ENCODE data around the gene SLC37A1. TPM values are rescaled to one million over a fixed set of nuclear protein-coding genes. Genes with fewer than 3 reads are reported as not detected.

Gene SLC37A1
- total RNA-seq, 1 experiment from 2014 or later, result 37.7 TPM

DNA sequence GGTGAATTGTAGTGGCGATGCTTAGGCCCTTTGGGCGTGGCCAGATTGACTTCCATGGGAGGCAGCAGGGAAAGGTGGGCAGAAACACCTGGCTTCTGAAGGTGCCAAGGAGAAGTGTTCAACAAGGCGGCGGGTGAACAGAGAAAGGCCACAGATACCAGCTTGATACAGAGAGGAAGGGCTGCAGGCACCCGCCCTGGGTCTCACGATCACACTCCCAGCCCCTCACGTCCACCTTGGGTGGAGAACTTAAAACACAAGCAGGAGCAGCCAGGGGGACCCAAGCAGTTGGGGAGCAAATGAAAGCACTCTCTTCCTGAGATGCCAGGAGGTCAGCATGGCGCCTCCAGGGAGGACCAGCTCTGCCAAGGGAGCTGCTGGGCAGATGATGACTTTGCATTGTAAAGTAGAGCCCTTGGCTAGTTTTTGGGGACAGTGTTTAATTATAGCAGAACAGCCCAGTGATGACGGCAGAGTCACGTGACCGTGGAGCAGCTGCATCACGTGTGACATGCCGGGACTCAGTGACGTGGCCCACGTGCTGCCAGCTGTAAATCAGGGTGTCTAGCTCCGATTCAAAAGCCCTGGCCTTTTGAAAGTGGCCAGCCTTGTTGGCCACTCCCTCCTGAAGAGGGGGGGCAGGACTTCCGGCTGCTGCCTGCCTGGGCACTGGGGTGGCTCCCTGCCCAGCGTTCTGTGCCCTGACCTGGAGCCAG is 19.0 kb downstream of the SLC37A1 start:
- H3K27ac Mint-ChIP-seq, result peak overlapping the region; percentile 45 to 64 (median 60); a peak in 3 of 7 replicates

More for the DNA sequence above, 19.0 kb downstream of the SLC37A1 start:
- H2BK20ac ChIP-seq (ENCODE audit: low read depth, low read length, poor library complexity, severe bottlenecking), result no peak overlapping the region
- no peaks in the 10 kb centered on the region for H3K23me2 ChIP-seq (ENCODE audit: insufficient read length, low read depth, low read length, poor library complexity, severe bottlenecking)
- no peak overlapping the region for H4K8ac ChIP-seq (replicated peaks; ENCODE audit: insufficient read length, low read depth, low read length)
- H3K4me1 ChIP-seq (ENCODE audit: insufficient read depth, low read length), result no peaks in the 10 kb centered on the region; the same call in 1 of the 2 replicates
- DNase-seq, result peak; percentile 10
- no peak overlapping the region for H3K27ac ChIP-seq (ENCODE audit: insufficient read length, low read depth, low read length)
- H3K9me3 ChIP-seq (ENCODE audit: control insufficient read depth, low read depth, low read length), result no peaks in the 10 kb centered on the region
- H3K36me3 Mint-ChIP-seq (ENCODE audit: insufficient read depth in 1 of 3, low read depth in 3 of 3), result peaks cover 0 to 50% (median 8%) of the 10 kb centered on the region in 3 experiments; a peak in 4 of 7 replicates
- no peak overlapping the region for H3K9ac ChIP-seq (ENCODE audit: extremely low read depth, insufficient read length, low read length)
- H3K4me1 Mint-ChIP-seq, result peaks cover 22 to 24% of the 10 kb centered on the region in 2 experiments
- H3K18ac ChIP-seq (ENCODE audit: insufficient read length, low read depth, low read length), result no peak overlapping the region
- H3K9me3 Mint-ChIP-seq, result no peaks in the 10 kb centered on the region
- WGBS (ENCODE audit: extremely low coverage, insufficient read length, low lambda C conversion rate), result no CpG with 5 or more reads among the region's 18 CpGs
- no peak overlapping the region for H2AFZ ChIP-seq (ENCODE audit: low read length)
- no peak overlapping the region for H3K14ac ChIP-seq (ENCODE audit: insufficient read depth, low read length)
- no peak overlapping the region for H3K56ac ChIP-seq (ENCODE audit: insufficient read length, low read depth, low read length)
- H3K23ac ChIP-seq (ENCODE audit: insufficient read length, low read depth, low read length), result no peak overlapping the region
- no peak overlapping the region for H2BK5ac ChIP-seq (ENCODE audit: insufficient read length, low read length)
- H3K4me3 Mint-ChIP-seq, result no peak overlapping the region
- H4K91ac ChIP-seq (ENCODE audit: insufficient read length, low read depth, low read length), result no peak overlapping the region
- H3K27me3 Mint-ChIP-seq (ENCODE audit: low read depth), result no peaks in the 10 kb centered on the region
- no peak overlapping the region for H3T11ph ChIP-seq (ENCODE audit: low read length)
- H4K20me1 ChIP-seq (ENCODE audit: control insufficient read depth, insufficient read depth, insufficient read length), result no peaks in the 10 kb centered on the region
- no peaks in the 10 kb centered on the region for H3K27me3 ChIP-seq (ENCODE audit: insufficient read depth, low read length)
- H3K79me1 ChIP-seq (ENCODE audit: insufficient read depth, low read depth, low read length, poor library complexity, severe bottlenecking), result no peaks in the 10 kb centered on the region
- TF ChIP-seq, protein P1, sequence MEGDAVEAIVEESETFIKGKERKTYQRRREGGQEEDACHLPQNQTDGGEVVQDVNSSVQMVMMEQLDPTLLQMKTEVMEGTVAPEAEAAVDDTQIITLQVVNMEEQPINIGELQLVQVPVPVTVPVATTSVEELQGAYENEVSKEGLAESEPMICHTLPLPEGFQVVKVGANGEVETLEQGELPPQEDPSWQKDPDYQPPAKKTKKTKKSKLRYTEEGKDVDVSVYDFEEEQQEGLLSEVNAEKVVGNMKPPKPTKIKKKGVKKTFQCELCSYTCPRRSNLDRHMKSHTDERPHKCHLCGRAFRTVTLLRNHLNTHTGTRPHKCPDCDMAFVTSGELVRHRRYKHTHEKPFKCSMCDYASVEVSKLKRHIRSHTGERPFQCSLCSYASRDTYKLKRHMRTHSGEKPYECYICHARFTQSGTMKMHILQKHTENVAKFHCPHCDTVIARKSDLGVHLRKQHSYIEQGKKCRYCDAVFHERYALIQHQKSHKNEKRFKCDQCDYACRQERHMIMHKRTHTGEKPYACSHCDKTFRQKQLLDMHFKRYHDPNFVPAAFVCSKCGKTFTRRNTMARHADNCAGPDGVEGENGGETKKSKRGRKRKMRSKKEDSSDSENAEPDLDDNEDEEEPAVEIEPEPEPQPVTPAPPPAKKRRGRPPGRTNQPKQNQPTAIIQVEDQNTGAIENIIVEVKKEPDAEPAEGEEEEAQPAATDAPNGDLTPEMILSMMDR (conservative IDR thresholded peaks at IDR 0.05), result no peak
- no peak overlapping the region for H4K5ac ChIP-seq (ENCODE audit: insufficient read length, low read depth, low read length)
- no peak overlapping the region for H3K4me2 ChIP-seq (ENCODE audit: insufficient read depth, insufficient read length, low read length)
- H2BK12ac ChIP-seq (ENCODE audit: insufficient read length, low read depth, low read length), result no peak overlapping the region
- no peak overlapping the region for H2AK5ac ChIP-seq (ENCODE audit: insufficient read length, low read length)
- H3K4ac ChIP-seq (ENCODE audit: low read depth, low read length), result no peak overlapping the region
- no peak overlapping the region for H2BK15ac ChIP-seq (ENCODE audit: low read depth, low read length)
- H3K79me2 ChIP-seq (ENCODE audit: insufficient read depth, low read length), result no peaks in the 10 kb centered on the region
- H2BK120ac ChIP-seq (ENCODE audit: low read depth, low read length, poor library complexity, severe bottlenecking), result no peak overlapping the region
